Left colon (tissue), 2 donors: Measurements from ENCODE around the gene FRK. TPM values are rescaled to one million over a fixed set of nuclear protein-coding genes. Genes with fewer than 3 reads are reported as not detected.
A peak's percentile ranks its signal among the peaks of the same experiment; 100 is the strongest.
"Not testable (repeated sequence)": the region's sequence is repeated elsewhere in the genome, so short reads cannot be mapped to it uniquely, and the experiment has no call there.

Experiments used
- ATAC-seq: fragments of 200-7000 bp; cut with Tn5 transposase; one replicate; pipeline ENCODE4 v1.9.1; 2020; ENCODE audit warnings: mild to moderate bottlenecking, moderate library complexity
- DNase-seq, 2 donors: peaks; one replicate each; pipeline ENCODE4 v3.0.0-alpha.2; 2020
- intact Hi-C, 2 donors: fragments of 100-400 bp; cut with DNase I in 1 of 2; cut with micrococcal nuclease in 1 of 2; formaldehyde crosslinking; loops; one replicate each; pipeline versions ENCODE4 v1.11.2 to v1.14.0; 2022; cut with DNase I, micrococcal nuclease
- long read RNA-seq: library from polyadenylated mRNA; unstranded; transcript quantifications from one replicate; pipeline ENCODE4 v2.0.0, GENCODE V29; 2021
- total RNA-seq, 2 donors: library from RNA; stranded (reverse); fragmentation: NEBNext Ultra II Directional; extraction: Animal tissue kit (Norgen Biotek cat#: 25700); gene quantifications; one replicate each; pipeline ENCODE4 v1.2.1, GENCODE V29; 2021
- donor health status: DM: no; HTN: no; CAD: no.
- donor health status: DM: yes; HTN: yes; CAD: no.

Gene FRK
- total RNA-seq: 10 to 100 TPM; 22.6 to 27.6 TPM
- long read RNA-seq, full-length matches to known transcripts: 12 of 27 reads
- long read RNA-seq, partial matches to known transcripts: 0 of 27 reads
- long read RNA-seq, other reads (novel, unspliced or antisense): 15 of 27 reads

GRCh38 chr6:116060572-116061283 lies at the start of gene FRK:
Gene FRK, minus strand, starts transcription at chr6:116060891. Its CDS starts 580 bp downstream, at chr6:116060311.
- DNase-seq: peak; percentile 58 to 82

GRCh38 chr6:116108836-116109235 lies 48.1 kb upstream of the FRK start:
- DNase-seq: no peak
- ATAC-seq: no peak

More at GRCh38 chr6:116060572-116061283, at the start of gene FRK:
- intact Hi-C loops: no loop called here
- peak; percentile 89 for ATAC-seq

GRCh38 chr6:116106146-116106545 lies 45.5 kb upstream of the FRK start:
- intact Hi-C loops: no loop called here
- ATAC-seq (no peak), DNase-seq (no peak)

More at GRCh38 chr6:116108836-116109235, 48.1 kb upstream of the FRK start:
- intact Hi-C loops: no loop called here

- DNase-seq (no peak), ATAC-seq (no peak)
- intact Hi-C loops: no loop called here
Measured at GRCh38 chr6:116105247-116105646, 44.6 kb upstream of the FRK start.

GRCh38 chr6:116104636-116105035 lies 43.9 kb upstream of the FRK start:
- ATAC-seq (no peak), DNase-seq (no peak)
- intact Hi-C loops: loop anchor here in 1 of 2 donors (5.0 kb wide), 1 partner anchor 92 kb away; no protein-coding TSS in a partner anchor

- DNase-seq (no peak), ATAC-seq (no peak)
- intact Hi-C loops: loop anchor here in 1 of 2 donors (5.0 kb wide), 1 partner anchor 91 kb away; no protein-coding TSS in a partner anchor
Measured at GRCh38 chr6:116102873-116103272, 42.2 kb upstream of the FRK start.

GRCh38 chr6:116101790-116102189 lies 41.1 kb upstream of the FRK start:
- no peak for DNase-seq
- ATAC-seq: no peak
- intact Hi-C loops: loop anchor here in 1 of 2 donors (5.0 kb wide), 1 partner anchor 89 kb away; no protein-coding TSS in a partner anchor

- peak; percentile 85 to 87 for DNase-seq
- intact Hi-C loops: loop anchor here in 1 of 2 donors (5.0 kb wide), 1 partner anchor 89 kb away; no protein-coding TSS in a partner anchor
- peak; percentile 1 for ATAC-seq
Measured at GRCh38 chr6:116101302-116101718, 40.6 kb upstream of the FRK start.

- intact Hi-C loops: loop anchor here in 1 of 2 donors (5.0 kb wide), 1 partner anchor 88 kb away; no protein-coding TSS in a partner anchor
- peak; percentile 94 for ATAC-seq
Measured at GRCh38 chr6:116100419-116101301, 40.0 kb upstream of the FRK start, which contains the start of gene NT5DC1. Gene NT5DC1, plus strand, starts transcription at chr6:116100853. Its CDS starts 78 bp downstream, at chr6:116100931.

GRCh38 chr6:116099036-116099435 lies 38.3 kb upstream of the FRK start:
- intact Hi-C loops: no loop called here
- ATAC-seq (no peak), DNase-seq (no peak)

More at GRCh38 chr6:116100419-116101301, 40.0 kb upstream of the FRK start, which contains the start of gene NT5DC1:
- peak; percentile 86 to 91 for DNase-seq

GRCh38 chr6:116096979-116097816 lies 36.5 kb upstream of the FRK start:
- intact Hi-C loops: no loop called here
- ATAC-seq (no peak), DNase-seq (no peak)

GRCh38 chr6:116096048-116096759 lies 35.5 kb upstream of the FRK start:
- ATAC-seq, DNase-seq, intact Hi-C loops: not testable (repeated sequence)

GRCh38 chr6:116094041-116094440 lies 33.4 kb upstream of the FRK start:
- intact Hi-C loops: no loop called here
- ATAC-seq (no peak), DNase-seq (no peak)

- DNase-seq (no peak), ATAC-seq (no peak)
- intact Hi-C loops: no loop called here
Measured at GRCh38 chr6:116090251-116090650, 29.6 kb upstream of the FRK start.

- intact Hi-C loops: no loop called here
- DNase-seq (no peak), ATAC-seq (no peak)
Measured at GRCh38 chr6:116088946-116089345, 28.3 kb upstream of the FRK start.

- ATAC-seq (no peak), DNase-seq (no peak)
- intact Hi-C loops: no loop called here
Measured at GRCh38 chr6:116087437-116088027, 26.8 kb upstream of the FRK start.

GRCh38 chr6:116084284-116084683 lies 23.6 kb upstream of the FRK start:
- intact Hi-C loops: no loop called here
- no peak for ATAC-seq
- DNase-seq: no peak
